Neural cell (in vitro differentiated cells): ENCODE results near the gene MEF2D. TPM values are rescaled to one million over a fixed set of nuclear protein-coding genes. Genes with fewer than 3 reads are reported as not detected.

ENCODE experiments used
- H2AFZ ChIP-seq: fragments of 200-600, 300-800 bp; sonication (generic), shearing (Covaris generic); 2 replicates; pipeline ENCODE4 v1.6.0; 2014; ENCODE audit warnings: low read depth, mild to moderate bottlenecking, antibody characterized with exemption, low read length, moderate library complexity
- H3F3A ChIP-seq: fragments of 200-600 bp; shearing (Covaris generic); 2 replicates; pipeline ENCODE4 v1.6.1; 2016; ENCODE audit warnings: mild to moderate bottlenecking, moderate library complexity, mixed read lengths, antibody characterized with exemption, low read length; ENCODE audit not compliant: insufficient read depth, poor library complexity, severe bottlenecking
- H3K27ac ChIP-seq: fragments of 200-600, 300-800 bp; sonication (generic), shearing (Covaris generic); 2 replicates; pipeline ENCODE4 v1.5.1; 2014; ENCODE audit warnings: mild to moderate bottlenecking, low read length, moderate library complexity
- H3K27me3 ChIP-seq: fragments of 300-800, 200-600 bp; sonication (generic), shearing (Covaris generic); 2 replicates; pipeline ENCODE4 v1.6.0; 2014; ENCODE audit warnings: mild to moderate bottlenecking, low read depth, low read length, moderate library complexity; ENCODE audit not compliant: insufficient read depth
- H3K36me3 ChIP-seq: fragments of 300-800, 200-600 bp; sonication (generic), shearing (Covaris generic); 2 replicates; pipeline ENCODE4 v1.5.1; 2014; ENCODE audit warnings: mild to moderate bottlenecking, antibody characterized with exemption, low read length, moderate library complexity; ENCODE audit not compliant: insufficient read depth
- H3K4me2 ChIP-seq: fragments of 300-800, 200-600 bp; sonication (generic), shearing (Covaris generic); 2 replicates; pipeline ENCODE4 v1.6.0; 2014; ENCODE audit warnings: mild to moderate bottlenecking, low read length
- H3K4me3 ChIP-seq: fragments of 300-800, 200-600 bp; sonication (generic), shearing (Covaris generic); 2 replicates; pipeline ENCODE4 v1.5.1; 2014; ENCODE audit warnings: mild to moderate bottlenecking, low read length, moderate library complexity
- H3K79me2 ChIP-seq: fragments of 200-600 bp; shearing (Covaris generic); replicated peaks from 2 replicates; pipeline ENCODE4 v1.6.0; 2014; ENCODE audit warnings: mild to moderate bottlenecking, low read length, moderate library complexity; ENCODE audit not compliant: insufficient read depth
- H3K9ac ChIP-seq: fragments of 300-800, 200-600 bp; sonication (generic), shearing (Covaris generic); 2 replicates; pipeline ENCODE4 v1.6.1; 2016; ENCODE audit warnings: mild to moderate bottlenecking, low read length, mixed read lengths
- H3K9me2 ChIP-seq: fragments of 200-600 bp; shearing (Covaris generic); 2 replicates; pipeline ENCODE4 v1.6.1; 2016; ENCODE audit warnings: mild to moderate bottlenecking, low read length, mixed read lengths; ENCODE audit not compliant: insufficient read depth
- H3K9me3 ChIP-seq: fragments of 200-600, 300-800 bp; sonication (generic), shearing (Covaris generic); 2 replicates; pipeline ENCODE4 v1.6.1; 2016; ENCODE audit warnings: mild to moderate bottlenecking, mixed run types, low read length, moderate library complexity, mixed read lengths
- H4K20me1 ChIP-seq: fragments of 200-600 bp; shearing (Covaris generic); 2 replicates; pipeline ENCODE4 v1.6.1; 2016; ENCODE audit warnings: mild to moderate bottlenecking, mixed run types; ENCODE audit not compliant: insufficient read depth
- CTCF ChIP-seq: fragments of 450-650 bp; IDR thresholded peaks from 2 replicates; pipeline ENCODE4 v1.5.1; 2014; ENCODE audit warnings: antibody characterized with exemption, mild to moderate bottlenecking, moderate library complexity; ENCODE audit not compliant: poor library complexity, severe bottlenecking
- EP300 ChIP-seq: fragments of 450-650 bp; conservative IDR thresholded peaks from 2 replicates; pipeline ENCODE4 v1.6.1; 2014; ENCODE audit warnings: antibody characterized with exemption, mild to moderate bottlenecking, moderate library complexity; ENCODE audit not compliant: poor library complexity, severe bottlenecking
- EZH2 ChIP-seq: fragments of 200-600, 300-800 bp; shearing (Covaris generic), sonication (generic); IDR thresholded peaks from 2 replicates; pipeline ENCODE4 v1.6.1; 2014; ENCODE audit warnings: antibody characterized with exemption, low read length, borderline replicate concordance, mild to moderate bottlenecking; ENCODE audit not compliant: insufficient read depth, poor library complexity, severe bottlenecking
- MXI1 ChIP-seq: fragments of 450-650 bp; conservative IDR thresholded peaks from 2 replicates; pipeline ENCODE4 v1.6.1; 2014; ENCODE audit warnings: antibody characterized with exemption, mild to moderate bottlenecking; ENCODE audit not compliant: poor library complexity, severe bottlenecking
- POLR2AphosphoS5 ChIP-seq: IDR thresholded peaks from 2 replicates; pipeline ENCODE4 v1.6.1; 2012
- RAD21 ChIP-seq: fragments of 450-650 bp; conservative IDR thresholded peaks from 2 replicates; pipeline ENCODE4 v1.6.1; 2014; ENCODE audit warnings: antibody characterized with exemption, mild to moderate bottlenecking, moderate library complexity
- REST ChIP-seq: IDR thresholded peaks from 2 replicates; pipeline ENCODE4 v1.6.1; 2012; ENCODE audit warnings: borderline replicate concordance
- SMC3 ChIP-seq: fragments of 450-650 bp; conservative IDR thresholded peaks from 2 replicates; pipeline ENCODE4 v1.6.1; 2014; ENCODE audit warnings: antibody characterized with exemption, mild to moderate bottlenecking, moderate library complexity; ENCODE audit not compliant: poor library complexity
- TAF1 ChIP-seq: IDR thresholded peaks from 2 replicates; pipeline ENCODE4 v1.6.1; 2012; ENCODE audit warnings: low read depth
- polyA plus RNA-seq: library from polyadenylated mRNA; depleted of rRNA; stranded (reverse); fragments of >200 nt; gene quantifications from 2 replicates; pipeline ENCODE4 v1.2.3, GENCODE V29; 2014

Gene MEF2D
- polyA plus RNA-seq, 1 donor from 2014 or later = 4.7 TPM

- Histone ChIP-seq H3K36me3 (no peaks in the 10 kb centered on the region), H3K9ac (no peak overlapping the region), H4K20me1 (no peaks in the 10 kb centered on the region), H3F3A (no peaks in the 10 kb centered on the region), H3K9me3 (no peaks in the 10 kb centered on the region), H3K27ac (no peak overlapping the region), H2AFZ (no peak overlapping the region), H3K4me3 (no peak overlapping the region), H3K27me3 (no peaks in the 10 kb centered on the region), H3K9me2 (no peaks in the 10 kb centered on the region), H3K79me2 (no peaks in the 10 kb centered on the region), H3K4me2 (no peak overlapping the region)
- TF ChIP-seq SMC3 = no peak
- TF ChIP-seq EZH2 = no peak
- no peak for TF ChIP-seq EP300
- no peak for TF ChIP-seq CTCF
- no peak for TF ChIP-seq REST
- TF ChIP-seq RAD21 = no peak
- no peak for TF ChIP-seq TAF1
- TF ChIP-seq POLR2AphosphoS5 = no peak
- no peak for TF ChIP-seq MXI1
Measured at GRCh38 chr1:156515956-156516355, 15.4 kb upstream of the MEF2D start.

- no peaks in the 10 kb centered on the region for H3K27me3 ChIP-seq
- no peak for TF ChIP-seq POLR2AphosphoS5
- no peak for TF ChIP-seq EP300
- no peak for TF ChIP-seq RAD21
- TF ChIP-seq MXI1 = no peak
- no peak for TF ChIP-seq CTCF
- TF ChIP-seq SMC3 = no peak
- TF ChIP-seq TAF1 = no peak
- no peak for TF ChIP-seq REST
- no peak for TF ChIP-seq EZH2
- no peak overlapping the region for H3K9ac ChIP-seq
- no peaks in the 10 kb centered on the region for H4K20me1 ChIP-seq
- no peaks in the 10 kb centered on the region for H3K36me3 ChIP-seq
- no peak overlapping the region for H2AFZ ChIP-seq
- no peaks in the 10 kb centered on the region for H3F3A ChIP-seq
- H3K79me2 ChIP-seq = no peaks in the 10 kb centered on the region
- H3K27ac ChIP-seq = no peak overlapping the region
- H3K4me2 ChIP-seq = no peak overlapping the region
- H3K9me2 ChIP-seq = no peaks in the 10 kb centered on the region
- no peaks in the 10 kb centered on the region for H3K9me3 ChIP-seq
- H3K4me3 ChIP-seq = no peak overlapping the region
Measured at GRCh38 chr1:156513185-156513584, 12.6 kb upstream of the MEF2D start.
